ENCODE results near the gene PLD6.

Gene PLD6

DNA sequence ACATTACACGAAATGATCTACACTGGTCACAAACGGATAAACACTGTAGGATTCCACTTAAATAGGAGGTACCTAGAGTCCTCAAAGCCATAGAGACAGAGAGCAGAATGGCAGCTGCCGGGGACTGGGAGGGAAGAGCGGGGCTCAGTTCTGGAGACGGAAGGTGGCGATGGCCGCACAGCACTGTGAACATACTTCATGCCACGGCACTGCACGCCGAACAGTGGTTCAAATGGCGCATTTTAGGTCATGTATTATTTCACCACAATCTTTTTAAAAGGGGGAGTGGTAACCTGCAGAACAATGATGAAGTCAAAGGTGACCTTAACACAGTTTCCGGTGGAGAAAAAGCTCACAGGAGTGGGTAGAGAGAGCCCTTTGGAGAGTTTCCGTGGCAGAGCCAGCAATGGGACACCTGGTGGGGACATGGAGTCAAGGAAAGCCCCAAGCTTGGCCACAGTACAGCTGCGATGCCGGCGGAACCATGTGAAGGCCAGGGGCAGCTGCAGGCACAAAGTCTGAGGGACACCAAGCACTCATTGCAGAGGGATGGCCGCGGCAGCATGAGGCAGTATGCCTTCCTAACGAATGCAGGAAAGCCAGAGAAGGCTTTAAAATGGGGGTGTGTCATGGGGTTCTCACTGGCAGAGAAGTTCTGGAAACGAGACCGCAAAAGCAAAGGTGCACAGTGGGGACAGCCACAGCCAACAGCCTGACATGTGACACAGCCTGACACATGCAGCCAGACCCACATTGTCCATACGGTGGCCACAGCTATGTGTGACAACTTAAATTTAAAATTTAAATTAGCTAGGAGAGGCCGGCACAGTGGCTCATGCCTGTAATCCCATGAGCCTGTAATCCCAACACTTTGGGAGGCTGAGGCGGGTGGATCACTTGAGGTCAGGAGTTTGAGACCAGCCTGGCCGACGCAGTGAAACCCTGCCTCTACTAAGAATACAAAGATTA lies 23.6 kb upstream of the PLD6 start:
- H3K4me3 ChIP-seq (ENCODE audit: low read depth, low read length), result no peak overlapping the region
- TF ChIP-seq, protein P1, sequence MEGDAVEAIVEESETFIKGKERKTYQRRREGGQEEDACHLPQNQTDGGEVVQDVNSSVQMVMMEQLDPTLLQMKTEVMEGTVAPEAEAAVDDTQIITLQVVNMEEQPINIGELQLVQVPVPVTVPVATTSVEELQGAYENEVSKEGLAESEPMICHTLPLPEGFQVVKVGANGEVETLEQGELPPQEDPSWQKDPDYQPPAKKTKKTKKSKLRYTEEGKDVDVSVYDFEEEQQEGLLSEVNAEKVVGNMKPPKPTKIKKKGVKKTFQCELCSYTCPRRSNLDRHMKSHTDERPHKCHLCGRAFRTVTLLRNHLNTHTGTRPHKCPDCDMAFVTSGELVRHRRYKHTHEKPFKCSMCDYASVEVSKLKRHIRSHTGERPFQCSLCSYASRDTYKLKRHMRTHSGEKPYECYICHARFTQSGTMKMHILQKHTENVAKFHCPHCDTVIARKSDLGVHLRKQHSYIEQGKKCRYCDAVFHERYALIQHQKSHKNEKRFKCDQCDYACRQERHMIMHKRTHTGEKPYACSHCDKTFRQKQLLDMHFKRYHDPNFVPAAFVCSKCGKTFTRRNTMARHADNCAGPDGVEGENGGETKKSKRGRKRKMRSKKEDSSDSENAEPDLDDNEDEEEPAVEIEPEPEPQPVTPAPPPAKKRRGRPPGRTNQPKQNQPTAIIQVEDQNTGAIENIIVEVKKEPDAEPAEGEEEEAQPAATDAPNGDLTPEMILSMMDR (IDR thresholded peaks at IDR 0.05; ENCODE audit: low read depth, low read length), result no peak
- TF ChIP-seq, protein P2, sequence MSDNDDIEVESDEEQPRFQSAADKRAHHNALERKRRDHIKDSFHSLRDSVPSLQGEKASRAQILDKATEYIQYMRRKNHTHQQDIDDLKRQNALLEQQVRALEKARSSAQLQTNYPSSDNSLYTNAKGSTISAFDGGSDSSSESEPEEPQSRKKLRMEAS (IDR thresholded peaks at IDR 0.05; ENCODE audit: low read depth, low read length), result no peak
- TF ChIP-seq MYC (IDR thresholded peaks at IDR 0.05; ENCODE audit: low read depth, low read length), result no peak
- TF ChIP-seq POLR2A (IDR thresholded peaks at IDR 0.05; ENCODE audit: extremely low read depth, insufficient read length), result no peak
- no peak for DNase-seq (ENCODE audit: low read depth)

DNA sequence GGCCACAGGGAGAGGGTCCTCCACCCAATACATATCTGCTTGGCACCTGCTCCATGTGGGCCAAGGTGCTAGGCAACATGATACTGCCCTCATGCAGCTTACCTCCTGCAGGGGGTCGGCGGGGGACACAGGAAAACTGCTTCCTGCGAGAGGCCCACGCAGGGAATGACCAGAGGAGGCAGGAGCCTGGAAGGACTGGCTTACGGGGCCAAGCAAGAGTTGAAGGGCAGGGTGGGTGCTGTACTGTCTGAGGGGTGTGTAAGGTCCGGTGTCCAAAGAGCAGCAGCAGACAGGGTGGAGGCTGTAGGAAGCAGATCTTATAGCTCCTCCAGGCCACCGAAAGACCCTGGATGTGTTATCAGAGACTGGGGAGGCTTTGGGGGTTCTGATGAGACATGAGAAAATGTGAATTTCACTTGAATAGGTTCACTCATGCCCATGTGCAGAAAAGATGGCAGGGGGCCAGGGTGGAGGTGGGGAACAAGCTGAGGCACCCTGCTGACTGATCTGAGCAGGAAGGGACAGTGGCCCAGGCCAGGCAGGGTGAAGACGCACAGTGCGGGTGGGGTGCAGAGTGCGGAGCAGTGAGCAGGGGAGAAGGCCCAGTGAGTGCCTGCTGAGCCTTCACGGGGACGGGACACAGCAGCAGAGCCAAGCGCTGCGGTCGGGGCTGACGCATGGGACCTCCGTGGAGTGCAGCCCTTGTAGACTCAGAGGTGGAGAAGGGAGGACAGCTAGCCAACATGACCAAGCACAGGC lies 22.6 kb upstream of the PLD6 start:
- H3K4me3 ChIP-seq (ENCODE audit: low read depth, low read length), result no peak overlapping the region
- no peak for DNase-seq (ENCODE audit: low read depth)
- TF ChIP-seq POLR2A (IDR thresholded peaks at IDR 0.05; ENCODE audit: extremely low read depth, insufficient read length) (no peak), MYC (IDR thresholded peaks at IDR 0.05; ENCODE audit: low read depth, low read length) (no peak)
- TF ChIP-seq, protein P2 (IDR thresholded peaks at IDR 0.05; ENCODE audit: low read depth, low read length), result no peak
- TF ChIP-seq, protein P1 (IDR thresholded peaks at IDR 0.05; ENCODE audit: low read depth, low read length), result no peak

DNA sequence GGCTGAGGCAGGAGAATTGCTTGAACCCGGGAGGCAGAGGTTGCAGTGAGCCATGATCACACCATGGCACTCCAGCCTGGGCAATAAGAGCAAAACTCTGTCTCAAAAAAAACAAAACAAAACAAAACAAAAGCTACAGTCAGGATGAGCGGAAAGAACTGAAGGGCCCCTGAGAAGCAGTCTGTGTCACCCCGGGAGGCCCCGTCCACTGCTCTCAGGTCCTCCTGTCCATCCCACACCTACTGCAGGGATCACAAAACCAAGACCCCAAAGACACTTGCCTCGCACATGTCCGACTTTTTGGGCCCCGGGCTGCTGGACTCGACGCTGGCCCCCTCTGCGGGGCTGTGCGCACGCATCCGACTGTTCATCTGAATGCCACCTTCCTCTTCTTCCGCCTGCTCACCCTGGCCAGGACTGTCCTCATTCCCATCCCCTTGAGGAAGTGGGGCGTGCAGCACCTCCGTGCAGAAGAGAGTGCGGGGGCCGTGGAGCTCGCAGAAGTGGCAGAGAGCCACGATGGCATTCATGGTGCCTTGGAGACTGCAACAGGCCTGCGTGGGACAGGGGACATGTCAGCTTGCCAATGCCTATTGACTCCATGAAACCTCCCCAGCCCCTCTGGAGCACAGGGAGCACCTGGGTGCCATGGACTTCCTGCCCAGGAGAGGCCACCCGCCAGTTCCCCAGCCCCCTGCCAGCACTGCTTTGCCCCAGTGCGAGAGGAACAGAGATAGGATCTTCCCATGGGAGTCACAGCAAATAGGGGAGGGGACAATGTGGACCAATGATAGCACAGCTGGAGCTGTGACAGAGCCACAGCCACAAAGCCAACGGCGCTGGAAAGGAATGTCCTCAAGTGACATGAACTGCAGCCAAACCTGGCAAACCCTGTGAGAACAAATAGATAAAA lies 21.7 kb upstream of the PLD6 start:
- DNase-seq (ENCODE audit: low read depth), result no peak
- no peak overlapping the region for H3K4me3 ChIP-seq (ENCODE audit: low read depth, low read length)
- TF ChIP-seq, protein P1 (IDR thresholded peaks at IDR 0.05; ENCODE audit: low read depth, low read length), result no peak

DNA sequence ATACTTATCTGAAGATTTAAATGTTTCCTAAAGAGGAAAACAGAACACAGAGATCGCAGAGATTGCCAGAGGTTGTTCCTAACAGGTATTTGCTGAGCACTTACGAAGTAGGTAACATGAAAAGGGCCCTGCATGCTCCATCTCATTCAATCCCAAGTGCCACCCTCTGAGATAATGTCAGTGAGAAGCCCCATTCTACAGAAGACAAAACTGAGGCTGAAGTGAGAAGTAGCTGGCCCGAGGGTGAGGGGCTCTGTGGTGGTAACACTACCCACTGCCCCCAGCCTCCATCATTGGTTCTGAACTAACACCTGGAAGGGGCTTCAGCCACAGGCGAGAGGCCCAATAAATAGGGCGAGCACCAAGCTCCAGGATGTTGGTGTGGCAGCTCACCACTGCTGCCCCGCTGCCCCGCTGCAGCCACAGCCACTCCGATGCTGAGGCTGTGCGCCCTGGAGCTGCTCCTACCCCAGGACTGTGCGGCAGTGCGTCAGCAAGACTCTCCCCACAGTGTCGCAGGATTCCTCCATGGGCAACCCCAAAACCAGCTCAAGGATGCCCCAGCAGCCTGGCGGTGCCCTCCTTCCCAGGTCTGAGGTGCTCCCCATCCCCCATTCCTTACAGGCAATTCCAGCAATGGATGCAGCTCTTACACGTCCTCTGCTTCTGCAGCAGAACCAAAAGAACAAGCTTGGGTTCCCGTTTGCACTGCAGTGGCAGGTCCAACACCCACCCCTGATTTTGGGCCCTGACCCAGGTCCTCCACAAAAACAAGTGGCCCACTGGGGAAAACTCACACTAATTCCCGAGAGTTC lies 20.5 kb upstream of the PLD6 start:
- TF ChIP-seq, protein P2 (IDR thresholded peaks at IDR 0.05; ENCODE audit: low read depth, low read length), result no peak
- TF ChIP-seq MYC (IDR thresholded peaks at IDR 0.05; ENCODE audit: low read depth, low read length) (no peak), POLR2A (IDR thresholded peaks at IDR 0.05; ENCODE audit: extremely low read depth, insufficient read length) (no peak)
- TF ChIP-seq, protein P1 (IDR thresholded peaks at IDR 0.05; ENCODE audit: low read depth, low read length), result no peak
- DNase-seq (ENCODE audit: low read depth), result no peak
- no peak overlapping the region for H3K4me3 ChIP-seq (ENCODE audit: low read depth, low read length)

DNA sequence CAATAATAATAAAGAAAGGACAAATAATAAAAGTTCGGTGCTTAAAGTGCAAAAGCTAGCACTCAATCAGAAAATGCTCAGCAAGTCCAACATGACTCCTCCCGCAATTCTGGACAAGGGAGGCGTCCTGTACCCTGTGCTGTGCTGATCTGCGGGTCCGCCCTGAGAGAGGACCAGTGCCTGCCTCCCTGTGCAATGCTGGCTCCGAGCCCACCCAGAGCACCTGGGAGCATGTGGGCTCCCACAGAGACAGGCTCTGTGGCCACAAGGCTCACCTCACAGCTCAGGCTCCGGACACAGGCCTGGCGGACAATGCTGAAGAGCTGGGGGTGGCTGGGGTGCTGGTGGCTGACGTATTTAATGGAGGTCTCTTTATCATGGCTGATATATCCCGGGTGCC lies 19.8 kb upstream of the PLD6 start:
- no peak for DNase-seq (ENCODE audit: low read depth)
- no peak for TF ChIP-seq MYC (IDR thresholded peaks at IDR 0.05; ENCODE audit: low read depth, low read length)
- TF ChIP-seq POLR2A (IDR thresholded peaks at IDR 0.05; ENCODE audit: extremely low read depth, insufficient read length), result no peak
- TF ChIP-seq, protein P2 (IDR thresholded peaks at IDR 0.05; ENCODE audit: low read depth, low read length), result no peak
- TF ChIP-seq, protein P1 (IDR thresholded peaks at IDR 0.05; ENCODE audit: low read depth, low read length), result no peak
- no peak overlapping the region for H3K4me3 ChIP-seq (ENCODE audit: low read depth, low read length)
